RWPE2 (cell line): Measurements from ENCODE around the gene EPM2A.
A peak's percentile ranks its signal among the peaks of the same experiment; 100 is the strongest.

Experiments
- ATAC-seq: fragments of 200-7000 bp; cut with Tn5 transposase; 3 replicates; pipeline ENCODE4 v1.9.1; 2021; ENCODE audit warnings: low read depth
- DNase-seq: peaks from one replicate; pipeline ENCODE4 v3.0.0-alpha.2; 2020; ENCODE audit warnings: low spot score
- H3K27ac ChIP-seq: fragments of 450-650 bp; 2 replicates; pipeline ENCODE4 v1.5.1; 2017; ENCODE audit warnings: mild to moderate bottlenecking; ENCODE audit not compliant: poor library complexity, severe bottlenecking
- H3K27me3 ChIP-seq: fragments of 250-450 bp; sonication (Bioruptor Pico); 2 replicates; pipeline ENCODE4 v1.5.1; 2021; ENCODE audit warnings: mild to moderate bottlenecking, moderate library complexity; ENCODE audit not compliant: insufficient read depth, poor library complexity, severe bottlenecking
- H3K36me3 ChIP-seq: fragments of 250-450 bp; sonication (Bioruptor Pico); 2 replicates; pipeline ENCODE4 v1.5.1; 2020; ENCODE audit warnings: low read depth, mild to moderate bottlenecking, moderate library complexity
- H3K4me1 ChIP-seq: fragments of 250-450 bp; sonication (Bioruptor Pico); 2 replicates; pipeline ENCODE4 v1.5.1; 2021; ENCODE audit warnings: mild to moderate bottlenecking, moderate library complexity; ENCODE audit not compliant: insufficient read depth, poor library complexity, severe bottlenecking
- H3K4me3 ChIP-seq: fragments of 250-450 bp; sonication (Bioruptor Pico); 2 replicates; pipeline ENCODE4 v1.5.1; 2021; ENCODE audit warnings: mild to moderate bottlenecking, moderate library complexity; ENCODE audit not compliant: severe bottlenecking
- H3K9me3 ChIP-seq: fragments of 250-450 bp; sonication (Bioruptor Pico); 2 replicates; pipeline ENCODE4 v1.5.1; 2021; ENCODE audit warnings: mild to moderate bottlenecking, moderate library complexity; ENCODE audit not compliant: severe bottlenecking
- CTCF ChIP-seq: fragments of 450-650 bp; IDR thresholded peaks from one replicate; pipeline ENCODE4 v1.5.1; 2017; ENCODE audit warnings: mild to moderate bottlenecking, moderate library complexity; ENCODE audit not compliant: poor library complexity, severe bottlenecking

The EPM2A gene

DNA sequence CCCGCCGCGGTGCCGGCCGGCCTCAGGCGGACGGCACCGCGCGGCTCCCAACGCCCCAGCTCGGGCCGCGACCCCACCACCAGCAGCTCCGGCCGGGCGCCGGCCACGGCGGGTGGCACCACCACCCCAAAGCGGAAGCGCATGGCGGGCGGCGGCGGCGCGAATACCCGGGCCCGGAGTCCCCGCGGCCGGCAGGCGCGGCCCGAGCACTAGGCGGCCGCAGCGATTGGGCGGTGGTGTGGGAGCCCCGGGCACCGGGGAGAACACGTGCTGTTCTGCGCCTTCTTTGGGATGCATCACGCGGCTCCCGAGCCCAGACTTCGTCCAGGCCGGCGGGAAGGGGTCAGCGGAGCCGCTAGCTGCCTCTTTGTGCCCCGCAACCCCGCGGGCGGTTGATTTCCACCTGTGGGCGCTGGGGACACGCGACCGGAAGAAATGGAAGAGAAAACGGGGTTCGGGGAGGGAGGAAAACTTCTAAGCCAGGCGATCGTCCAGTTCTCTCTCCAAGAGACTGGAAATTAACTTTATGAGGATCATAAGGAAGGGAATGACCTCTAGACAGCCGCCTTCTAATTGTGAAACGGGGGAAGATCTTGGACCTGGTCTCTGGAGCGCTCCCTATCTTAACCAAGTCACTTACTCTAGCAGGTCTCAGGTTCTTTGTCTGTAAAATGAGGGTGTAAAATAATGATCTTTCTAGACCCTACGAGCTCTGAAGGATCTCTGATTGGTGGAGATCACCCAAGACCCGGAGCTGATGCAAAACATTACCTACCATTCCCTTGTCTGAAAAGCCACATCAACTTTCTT is at the start of gene EPM2A:
Gene EPM2A (minus strand): TSS at position 165 of the 810 bp plus-strand sequence. CDS start 22 bp downstream, at position 143.
- Histone ChIP-seq H3K4me1 (peaks cover 14% of the 10 kb centered on the region), H3K36me3 (no peaks in the 10 kb centered on the region), H3K4me3 (peak within 1 kb of the TSS; percentile 67), H3K27ac (peak within 1 kb of the TSS; percentile 90), H3K27me3 (no peaks in the 10 kb centered on the region), H3K9me3 (no peaks in the 10 kb centered on the region)
- peak; percentile 14 for TF ChIP-seq CTCF
- peak; percentile 81 for DNase-seq
- ATAC-seq = peak; percentile 69

DNA sequence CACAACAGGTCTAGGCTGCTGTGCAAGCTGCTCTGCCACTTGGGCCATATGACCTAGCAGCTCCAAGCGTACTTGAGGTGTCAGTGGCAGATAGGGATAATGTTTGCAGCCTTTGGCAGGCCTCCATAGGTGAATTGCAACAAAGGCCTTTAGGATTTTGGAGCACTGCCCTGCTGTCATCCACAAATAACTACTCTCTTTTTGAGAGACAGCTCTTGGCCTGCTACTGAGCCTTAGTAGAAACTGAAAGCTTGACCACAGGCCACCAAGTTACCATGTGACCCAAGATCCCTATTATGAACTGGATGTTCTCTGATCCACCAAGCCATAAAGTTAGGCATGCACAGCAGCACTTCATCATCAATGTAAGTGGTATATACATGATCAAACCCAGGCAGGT is 49.4 kb upstream of the EPM2A start:
- H3K4me3 ChIP-seq = no peak overlapping the region
- H3K27me3 ChIP-seq = no peaks in the 10 kb centered on the region
- no peaks in the 10 kb centered on the region for H3K36me3 ChIP-seq
- no peaks in the 10 kb centered on the region for H3K9me3 ChIP-seq
- TF ChIP-seq CTCF = no peak
- no peak overlapping the region for H3K27ac ChIP-seq
- no peaks in the 10 kb centered on the region for H3K4me1 ChIP-seq
- ATAC-seq (no peak), DNase-seq (no peak)

- no peaks in the 10 kb centered on the region for H3K36me3 ChIP-seq
- no peaks in the 10 kb centered on the region for H3K9me3 ChIP-seq
- H3K4me3 ChIP-seq = no peak overlapping the region
- DNase-seq (no peak), ATAC-seq (no peak)
- H3K4me1 ChIP-seq = no peaks in the 10 kb centered on the region
- TF ChIP-seq CTCF = no peak
- no peaks in the 10 kb centered on the region for H3K27me3 ChIP-seq
- H3K27ac ChIP-seq = no peak overlapping the region
Observed at GRCh38 chr6:145783796-145784195, 48.5 kb upstream of the EPM2A start.

- no peaks in the 10 kb centered on the region for H3K27me3 ChIP-seq
- H3K36me3 ChIP-seq = no peaks in the 10 kb centered on the region
- H3K9me3 ChIP-seq = no peaks in the 10 kb centered on the region
- no peak for TF ChIP-seq CTCF
- no peak overlapping the region for H3K27ac ChIP-seq
- DNase-seq (no peak), ATAC-seq (no peak)
- H3K4me1 ChIP-seq = no peaks in the 10 kb centered on the region
- H3K4me3 ChIP-seq = no peak overlapping the region
Observed at GRCh38 chr6:145772846-145773245, 37.5 kb upstream of the EPM2A start.

DNA sequence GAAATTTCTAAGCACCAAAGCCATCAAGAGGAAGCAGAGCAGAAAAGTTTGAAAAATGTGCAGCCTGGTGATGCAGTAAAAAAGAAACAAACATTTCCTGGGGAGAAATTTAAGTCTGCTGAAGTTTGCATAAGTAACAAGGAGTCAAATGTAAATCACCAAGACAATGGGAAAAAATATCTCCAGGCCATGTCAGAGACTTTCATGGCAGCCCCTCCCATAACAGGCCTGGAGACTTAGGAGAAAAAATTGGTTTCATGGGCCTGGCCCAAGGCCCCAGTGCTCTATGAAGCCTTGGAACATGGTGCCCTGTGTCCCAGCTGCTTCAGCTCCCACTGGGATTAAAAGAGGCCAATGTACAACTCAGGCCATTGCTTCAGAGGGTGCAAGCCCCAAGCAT is 30.1 kb upstream of the EPM2A start:
- no peak for DNase-seq
- H3K4me3 ChIP-seq = no peak overlapping the region
- no peak overlapping the region for H3K27ac ChIP-seq
- ATAC-seq = no peak
- no peak for TF ChIP-seq CTCF
- H3K9me3 ChIP-seq = no peaks in the 10 kb centered on the region
- H3K4me1 ChIP-seq = no peaks in the 10 kb centered on the region
- H3K36me3 ChIP-seq = no peaks in the 10 kb centered on the region
- no peaks in the 10 kb centered on the region for H3K27me3 ChIP-seq
